A204.1 (cell line): Measurements from ENCODE around the gene PCSK5.
"Not testable (repeated sequence)": the region's sequence is repeated elsewhere in the genome, so short reads cannot be mapped to it uniquely, and the experiment has no call there.

Experiments
- FAIRE-seq: peaks from 2 replicates; lab custom pipeline; 2012; peaks lifted over from hg19 to GRCh38; lab: Jason Lieb, UNC

Gene PCSK5

DNA sequence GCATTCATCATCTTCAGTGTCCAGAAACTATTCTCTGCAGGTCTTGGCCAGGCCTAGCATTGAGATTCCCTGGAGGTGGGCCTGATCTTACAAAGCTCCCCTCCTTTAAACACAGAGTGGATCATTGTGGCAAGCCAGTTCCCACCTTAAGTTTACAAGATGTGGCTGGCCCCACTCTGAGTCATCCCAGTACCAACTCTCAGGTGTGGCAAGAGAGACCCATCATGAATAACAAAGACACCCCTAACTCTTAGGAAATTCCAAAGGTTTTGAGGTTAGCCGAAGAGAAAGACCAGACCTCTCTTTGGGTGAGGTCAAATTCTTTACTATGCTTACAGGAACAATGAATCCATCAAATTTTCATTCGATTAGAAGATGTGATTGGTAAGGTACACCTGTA is 425.6 kb downstream of the PCSK5 start:
- FAIRE-seq: no peak

DNA sequence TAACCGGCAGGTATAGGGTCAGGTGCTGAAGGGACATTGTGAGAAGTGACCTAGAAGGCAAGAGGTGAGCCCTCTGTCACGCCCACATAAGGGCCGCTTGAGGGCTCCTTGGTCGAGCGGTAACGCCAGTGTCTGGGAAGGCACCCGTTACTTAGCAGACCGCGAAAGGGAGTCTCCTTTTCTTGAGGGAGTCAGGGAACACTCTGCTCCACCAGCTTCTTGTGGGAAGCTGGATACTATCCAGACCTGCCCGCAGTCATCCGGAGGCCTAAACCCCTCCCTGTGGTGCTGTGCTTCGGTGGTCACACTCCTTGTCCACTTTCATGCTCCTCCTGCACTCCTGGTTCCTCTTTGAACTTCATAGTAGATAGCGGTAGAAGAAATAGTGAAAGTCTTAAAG is 429.0 kb downstream of the PCSK5 start:
- not testable (repeated sequence) for FAIRE-seq

DNA sequence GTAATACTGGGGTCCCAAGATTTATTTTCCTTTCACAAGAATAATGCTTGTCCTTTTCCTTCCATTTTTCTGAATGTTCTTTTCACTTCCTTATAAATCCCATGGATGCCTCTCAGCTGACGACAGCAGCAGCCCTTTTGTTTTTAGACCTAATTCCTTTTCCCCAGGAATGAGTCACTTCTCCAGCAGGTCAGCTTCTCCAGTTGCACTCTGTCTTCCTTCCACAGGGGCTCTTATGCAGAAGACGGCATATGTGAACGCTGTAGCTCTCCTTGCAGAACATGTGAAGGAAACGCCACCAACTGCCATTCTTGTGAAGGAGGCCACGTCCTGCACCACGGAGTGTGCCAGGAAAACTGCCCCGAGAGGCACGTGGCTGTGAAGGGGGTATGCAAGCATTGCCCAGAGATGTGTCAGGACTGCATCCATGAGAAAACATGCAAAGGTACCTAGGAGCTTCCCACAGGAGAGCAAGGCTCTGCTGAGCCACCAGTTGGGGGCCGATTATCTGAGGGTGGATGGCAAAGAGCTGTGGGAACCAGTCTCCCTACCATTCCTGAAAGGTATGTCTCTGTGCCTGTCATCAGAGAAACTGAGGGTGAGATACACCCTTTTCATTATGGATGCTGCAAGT is 430.8 kb downstream of the PCSK5 start:
- no peak for FAIRE-seq

DNA sequence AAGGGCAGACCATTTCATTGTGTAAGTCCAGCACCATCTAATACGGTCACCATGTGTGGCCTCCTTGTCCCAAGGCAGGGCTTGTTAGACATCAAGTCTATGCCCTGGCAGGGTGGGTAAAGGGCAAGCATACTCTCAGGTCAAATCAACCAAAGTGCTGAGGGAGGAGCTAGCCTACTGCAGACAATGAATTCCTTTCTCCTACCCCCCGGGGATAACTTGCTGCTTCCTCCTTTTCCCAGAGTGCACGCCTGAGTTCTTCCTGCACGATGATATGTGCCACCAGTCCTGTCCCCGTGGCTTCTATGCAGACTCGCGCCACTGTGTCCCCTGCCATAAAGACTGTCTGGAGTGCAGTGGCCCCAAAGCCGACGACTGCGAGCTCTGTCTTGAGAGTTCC is 432.3 kb downstream of the PCSK5 start:
- FAIRE-seq: no peak

DNA sequence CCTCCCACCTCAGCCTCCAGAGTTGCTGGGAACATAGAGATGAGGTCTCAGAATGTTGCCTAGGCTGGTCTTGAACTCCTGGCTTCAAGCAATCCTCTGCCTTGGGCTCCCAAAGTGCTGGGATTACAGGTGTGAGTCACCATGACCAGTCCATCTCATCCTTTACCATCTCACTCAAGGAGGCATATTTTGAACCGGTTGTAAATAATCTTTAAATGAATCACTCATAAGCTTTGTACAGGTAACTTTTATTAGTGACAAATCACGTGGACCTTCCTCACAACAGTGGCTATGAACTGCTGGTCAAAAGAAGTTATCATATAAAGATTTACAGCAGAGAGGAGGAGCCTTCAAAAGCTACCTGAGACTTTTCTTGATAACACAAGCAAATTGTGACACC is 433.0 kb downstream of the PCSK5 start:
- no peak for FAIRE-seq

DNA sequence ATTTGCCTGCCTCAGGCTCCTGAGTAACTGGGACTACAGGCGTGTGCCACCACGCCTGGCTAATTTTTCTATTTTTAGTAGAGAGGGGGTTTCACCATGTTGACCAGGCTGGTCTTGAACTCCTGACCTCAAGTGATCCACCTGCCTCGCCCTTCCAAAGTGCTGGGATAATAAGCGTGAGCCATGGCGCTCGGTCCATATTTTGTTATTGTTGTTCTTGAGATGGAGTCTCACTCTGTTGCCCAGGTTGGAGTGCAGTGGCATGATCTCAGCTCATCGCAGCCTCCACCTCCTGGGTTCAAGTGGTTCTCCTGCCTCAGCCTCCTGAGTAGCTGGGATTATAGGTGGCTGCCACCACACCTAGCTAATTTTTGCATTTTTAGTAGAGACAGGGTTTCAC is 433.6 kb downstream of the PCSK5 start:
- not testable (repeated sequence) for FAIRE-seq

DNA sequence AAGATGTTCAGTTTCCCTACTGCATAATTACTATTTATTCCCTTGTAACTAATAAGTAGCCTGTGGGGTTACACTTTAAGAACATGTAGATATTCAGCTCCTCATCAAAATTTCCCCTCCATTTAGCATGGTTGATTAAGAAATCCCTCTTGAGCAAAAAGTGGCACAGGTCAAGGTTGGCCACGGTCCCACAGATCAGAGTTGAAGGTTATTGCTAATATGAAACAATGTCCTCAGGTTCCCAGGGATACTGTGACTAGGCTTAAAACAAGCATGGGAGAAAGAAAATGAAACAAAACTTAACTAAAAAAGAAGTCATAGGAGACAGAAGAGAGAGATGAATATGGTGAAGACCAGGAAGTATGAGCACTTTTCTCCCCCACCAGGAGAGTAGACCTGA is 439.6 kb downstream of the PCSK5 start:
- no peak for FAIRE-seq

DNA sequence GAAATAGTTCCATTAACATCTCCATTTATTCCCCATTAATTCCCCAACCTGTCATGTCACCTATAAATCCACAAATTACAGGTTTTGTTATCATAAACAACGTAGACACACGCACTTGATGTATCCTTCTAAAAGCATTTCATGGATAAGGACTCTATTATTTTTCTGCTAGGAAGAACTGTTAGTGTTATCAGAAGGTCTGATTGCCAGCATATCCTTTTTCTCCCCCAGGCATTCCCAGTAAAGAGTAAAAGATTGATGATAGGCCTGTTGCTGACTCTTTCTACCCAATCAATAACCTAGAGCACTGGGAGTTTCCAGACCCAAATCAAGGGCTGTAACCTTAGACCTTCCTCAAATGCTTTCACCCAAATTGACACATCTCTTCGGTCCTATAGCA is 442.9 kb downstream of the PCSK5 start:
- no peak for FAIRE-seq

DNA sequence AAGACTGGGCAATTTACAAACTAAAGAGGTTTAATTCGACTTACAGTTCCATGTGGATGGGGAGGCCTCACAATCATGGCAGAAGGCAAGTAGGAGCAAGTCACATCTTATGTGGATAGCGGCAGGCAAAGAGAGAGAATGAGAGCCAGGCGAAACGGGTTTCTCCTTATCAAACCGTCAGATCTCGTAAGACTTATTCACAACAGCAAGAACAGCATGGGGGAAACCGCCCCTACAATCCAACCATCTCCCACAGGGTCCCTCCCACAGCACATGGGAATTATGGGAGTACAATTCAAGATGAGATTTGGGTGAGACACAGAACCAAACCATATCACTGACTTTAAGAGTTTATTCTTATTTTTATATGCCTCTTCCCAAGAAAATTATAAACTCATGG is 443.5 kb downstream of the PCSK5 start:
- no peak for FAIRE-seq

DNA sequence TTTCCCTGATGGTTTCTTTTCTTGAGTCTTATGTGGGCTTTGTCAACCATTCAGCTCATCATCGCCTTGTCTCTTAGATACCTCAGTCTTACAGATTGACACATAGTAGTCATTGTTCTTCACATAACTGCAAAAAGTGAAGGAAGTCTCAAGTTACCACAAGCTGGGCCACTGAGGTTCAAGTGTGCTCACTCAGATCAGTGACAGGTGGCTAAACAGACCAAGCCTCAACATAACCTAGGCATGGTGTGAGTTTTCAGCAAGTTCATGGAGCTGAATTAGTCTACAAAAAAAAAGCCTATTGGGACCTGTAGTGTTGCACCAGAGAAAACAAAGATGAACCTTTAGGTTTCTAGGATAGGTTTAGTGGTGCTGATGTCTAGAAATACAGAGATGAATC is 445.6 kb downstream of the PCSK5 start:
- no peak for FAIRE-seq

DNA sequence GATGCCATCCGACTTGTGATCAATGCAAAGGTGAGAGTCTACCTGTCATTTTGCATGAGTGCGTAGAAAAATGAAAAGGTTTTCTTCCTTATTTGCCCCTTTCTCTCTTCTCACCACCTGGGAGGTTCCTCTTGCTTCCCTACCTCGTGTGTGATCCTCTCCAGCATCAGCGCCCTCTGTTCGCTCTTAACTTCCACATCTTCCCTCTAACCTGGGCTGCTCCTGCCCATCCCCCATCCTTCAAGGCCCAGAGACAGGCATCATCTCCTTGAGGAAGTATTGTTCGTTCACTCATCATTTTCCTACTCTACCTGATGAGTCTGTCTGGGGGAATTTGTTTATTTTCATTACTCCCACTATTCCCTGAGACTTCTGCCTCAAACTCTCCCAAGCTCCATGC is 447.9 kb downstream of the PCSK5 start:
- no peak for FAIRE-seq

DNA sequence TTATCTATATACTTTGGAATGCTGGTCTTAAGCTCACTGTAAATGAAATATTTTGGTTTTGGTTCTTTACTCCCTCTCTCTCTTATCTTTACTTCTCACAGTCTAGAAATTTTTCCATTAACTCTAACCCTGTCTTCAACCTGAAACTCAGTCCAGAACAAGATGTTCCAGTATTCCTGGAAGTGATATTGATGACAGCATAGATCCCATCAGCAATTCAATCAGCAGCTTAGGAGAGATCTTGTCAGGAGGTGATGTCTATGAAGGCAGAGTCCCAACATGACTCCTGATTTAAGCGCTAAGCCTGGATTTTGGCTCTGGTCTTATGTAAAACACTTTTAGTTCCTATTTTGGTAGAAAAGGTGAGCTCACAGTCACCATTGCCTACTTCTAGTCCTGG is 451.1 kb downstream of the PCSK5 start:
- FAIRE-seq: no peak

DNA sequence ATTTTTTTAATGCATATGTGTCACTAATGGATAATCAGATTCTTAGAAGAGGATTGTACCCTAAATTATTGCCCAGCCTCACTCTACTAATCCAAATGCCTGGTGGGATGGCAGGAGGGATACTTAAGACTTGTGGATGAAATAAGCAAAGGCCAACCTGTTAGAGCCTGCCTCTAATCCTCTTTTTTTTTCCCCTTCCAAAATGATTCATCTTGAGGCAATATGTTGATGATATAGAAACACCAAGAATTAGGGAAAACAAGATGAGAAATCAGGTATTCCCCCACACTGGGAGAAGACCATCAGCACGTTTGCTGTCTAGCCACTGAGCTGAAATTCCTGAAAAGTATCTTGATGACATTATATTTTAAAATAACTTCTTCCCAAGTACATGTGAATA is 451.7 kb downstream of the PCSK5 start:
- no peak for FAIRE-seq

DNA sequence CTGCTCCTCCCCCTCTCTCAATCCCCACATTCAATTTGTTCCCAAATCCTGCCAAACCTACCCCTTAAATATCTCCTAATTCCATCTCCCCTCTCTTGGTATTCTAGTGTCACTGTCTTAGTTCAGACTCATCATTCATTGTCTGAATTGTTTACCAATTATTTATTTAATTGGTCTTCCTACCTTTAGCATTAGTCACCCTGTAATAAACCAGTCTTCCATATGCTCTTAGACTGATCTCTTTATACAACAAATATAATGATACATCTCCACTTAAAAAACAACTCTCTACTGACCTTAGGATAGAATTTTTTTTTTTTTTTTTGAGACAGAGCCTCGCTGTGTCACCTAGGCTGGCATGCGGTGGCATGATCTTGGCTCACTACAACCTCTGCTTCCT is 452.4 kb downstream of the PCSK5 start:
- FAIRE-seq: no peak

DNA sequence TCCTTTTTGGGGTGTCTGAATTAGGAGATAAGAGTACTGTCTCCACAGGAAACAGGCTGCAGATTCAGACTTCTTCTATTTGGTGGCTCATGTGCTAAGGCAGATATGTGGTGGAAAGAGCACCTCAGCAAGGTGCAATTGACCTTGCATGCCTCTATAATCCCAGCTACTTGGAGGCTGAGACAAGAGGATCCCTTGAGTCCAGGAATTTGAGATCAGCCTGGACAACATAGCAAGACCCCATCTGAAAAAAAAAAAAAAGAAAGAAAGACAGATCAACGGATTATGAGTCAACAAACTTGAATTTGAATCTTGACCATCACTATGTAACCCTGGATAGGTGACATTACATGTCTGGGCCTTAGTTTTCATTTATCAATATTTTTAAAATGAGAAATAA is 459.4 kb downstream of the PCSK5 start:
- FAIRE-seq: no peak

DNA sequence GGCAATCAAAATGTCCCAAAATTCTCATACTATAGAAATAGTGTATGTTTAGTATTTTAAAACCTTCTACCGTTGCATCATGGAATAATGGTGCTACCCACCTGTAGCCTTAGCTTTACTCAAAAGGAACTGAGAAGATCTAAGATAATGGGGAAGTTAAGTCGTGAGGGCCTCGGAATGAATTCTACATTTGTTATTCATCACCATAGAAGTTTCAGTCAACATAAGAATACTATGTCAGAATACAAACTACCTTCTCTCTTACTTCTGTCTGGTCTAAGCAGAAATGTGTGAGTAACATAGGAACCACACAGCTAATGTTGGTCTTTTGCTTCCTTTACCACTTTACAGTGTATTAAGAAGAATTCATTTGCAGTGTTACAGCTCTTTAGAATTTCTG is 460.5 kb downstream of the PCSK5 start:
- no peak for FAIRE-seq

DNA sequence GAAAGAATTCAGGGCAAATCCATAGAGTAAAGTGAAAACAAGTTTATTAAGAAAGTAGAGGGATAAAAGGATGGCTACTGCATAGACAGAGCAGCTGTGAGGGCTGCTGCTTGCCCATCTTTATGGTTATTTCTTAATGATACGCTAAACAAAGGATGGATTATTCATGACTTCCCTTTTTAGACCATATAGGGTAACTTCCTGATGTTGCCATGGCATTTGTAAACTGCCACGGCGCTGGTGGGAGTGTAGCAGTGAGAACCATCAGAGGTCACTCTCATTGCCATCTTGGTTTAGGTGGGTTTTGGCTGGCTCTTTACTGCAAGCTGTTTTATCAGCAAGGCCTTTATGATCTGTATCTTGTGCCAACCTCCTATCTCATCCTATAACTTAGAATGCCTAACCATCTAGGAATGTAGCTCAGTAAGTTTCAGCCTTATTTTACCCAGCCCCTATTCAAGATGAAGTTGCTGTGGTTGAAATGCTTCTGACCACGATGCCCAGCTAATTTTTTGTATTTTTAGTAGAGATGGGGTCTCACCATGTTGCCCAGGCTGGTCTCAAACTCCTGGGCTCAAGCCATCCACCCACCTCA is 461.6 kb downstream of the PCSK5 start:
- FAIRE-seq: no peak

DNA sequence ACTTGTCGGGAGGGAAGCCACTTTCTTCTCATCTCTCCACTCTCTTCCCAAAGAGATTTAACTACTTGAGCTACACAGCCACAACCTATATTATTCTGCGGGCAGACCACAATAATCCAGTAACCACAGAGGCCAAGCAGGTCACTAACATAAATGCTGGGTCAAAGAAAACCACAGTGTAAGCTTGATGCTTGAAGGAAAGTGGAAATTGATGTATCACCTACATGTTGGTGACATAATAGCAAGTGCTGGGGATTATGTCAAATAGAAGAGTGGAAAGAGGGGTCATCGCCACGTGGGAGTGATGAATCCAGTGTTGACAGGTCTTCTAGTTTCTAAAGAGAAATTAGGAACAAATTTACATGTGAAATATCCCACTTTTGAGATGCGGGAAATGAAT is 462.8 kb downstream of the PCSK5 start:
- FAIRE-seq: no peak

DNA sequence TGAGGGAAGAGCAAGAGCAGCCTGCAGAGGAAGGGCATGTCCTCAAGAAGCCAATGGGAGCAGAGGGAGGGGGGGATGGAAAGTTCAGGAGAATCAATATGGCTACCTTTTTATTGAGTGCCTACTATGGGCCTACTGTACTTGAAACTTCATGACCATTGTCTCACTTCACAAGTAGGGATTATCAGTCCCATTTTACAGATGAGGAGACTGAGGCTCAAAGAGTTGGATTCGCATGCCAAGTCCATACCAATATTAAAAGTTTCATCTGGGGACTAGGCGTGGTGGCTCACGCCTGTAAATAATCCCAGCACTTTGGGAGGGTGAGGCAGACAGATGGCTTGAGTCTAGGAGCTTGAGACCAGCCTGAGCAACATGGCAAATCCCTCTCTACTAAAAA is 463.7 kb downstream of the PCSK5 start:
- no peak for FAIRE-seq

DNA sequence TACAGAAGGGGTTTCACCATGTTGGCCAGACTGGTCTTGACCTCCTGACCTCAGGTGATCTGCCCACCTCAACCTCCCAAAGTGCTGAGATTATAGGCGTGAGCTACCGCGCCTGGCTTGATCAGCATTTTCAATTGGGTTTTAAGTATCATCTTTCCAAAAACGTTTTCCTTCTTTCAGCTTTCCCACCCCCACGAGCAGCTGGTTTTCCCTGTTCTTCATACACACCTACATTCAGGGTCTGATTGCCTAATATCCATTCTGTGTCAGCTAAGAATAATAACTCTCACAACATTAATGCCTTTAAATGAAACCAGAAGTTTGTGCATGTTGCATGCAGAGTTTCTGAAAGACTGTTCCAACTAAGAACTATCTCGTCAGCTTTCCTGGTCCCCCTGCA is 465.4 kb downstream of the PCSK5 start:
- no peak for FAIRE-seq

DNA sequence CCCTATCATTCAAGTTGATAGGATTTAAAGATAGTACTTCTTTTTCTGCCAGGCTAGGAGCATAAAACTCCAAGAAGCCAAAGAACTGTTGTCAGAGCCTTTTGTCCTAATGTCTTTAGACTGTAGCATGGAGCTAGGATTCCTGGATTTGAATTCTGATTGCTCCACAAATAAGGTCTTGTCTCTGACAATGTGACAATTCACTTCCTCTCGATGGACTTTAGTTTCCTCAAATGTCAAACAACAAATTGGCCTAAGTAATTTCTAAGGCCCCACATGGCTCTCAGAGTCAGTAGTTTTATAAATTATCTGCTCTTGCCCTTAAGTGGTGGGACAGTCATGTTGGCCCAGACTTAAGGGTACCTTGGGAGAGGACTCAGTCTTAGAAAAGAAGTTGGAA is 467.1 kb downstream of the PCSK5 start:
- FAIRE-seq: no peak

DNA sequence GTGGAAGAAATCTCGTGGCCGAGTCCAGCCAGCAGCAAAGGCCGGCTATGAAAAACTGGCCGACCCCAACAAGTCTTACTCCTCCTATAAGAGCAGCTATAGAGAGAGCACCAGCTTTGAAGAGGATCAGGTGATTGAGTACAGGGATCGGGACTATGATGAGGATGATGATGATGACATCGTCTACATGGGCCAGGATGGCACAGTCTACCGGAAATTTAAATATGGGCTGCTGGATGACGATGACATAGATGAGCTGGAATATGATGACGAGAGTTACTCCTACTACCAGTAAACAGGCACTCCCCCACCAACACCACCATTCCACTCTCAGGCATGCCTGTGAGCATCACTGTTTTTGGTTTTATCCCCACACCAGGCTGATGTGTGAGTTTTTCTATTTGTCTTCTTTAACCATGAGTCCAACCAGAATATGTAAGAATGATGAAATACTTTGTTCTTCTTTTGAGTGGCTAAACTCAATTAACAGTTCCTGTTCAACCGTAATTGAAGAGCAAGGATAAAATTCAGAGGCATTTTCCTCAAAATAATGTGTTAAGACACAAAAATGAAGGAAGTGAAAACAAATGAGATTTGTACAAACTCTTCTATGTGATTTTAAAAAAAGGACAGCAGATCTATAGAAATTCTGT is 468.3 kb downstream of the PCSK5 start:
- no peak for FAIRE-seq

DNA sequence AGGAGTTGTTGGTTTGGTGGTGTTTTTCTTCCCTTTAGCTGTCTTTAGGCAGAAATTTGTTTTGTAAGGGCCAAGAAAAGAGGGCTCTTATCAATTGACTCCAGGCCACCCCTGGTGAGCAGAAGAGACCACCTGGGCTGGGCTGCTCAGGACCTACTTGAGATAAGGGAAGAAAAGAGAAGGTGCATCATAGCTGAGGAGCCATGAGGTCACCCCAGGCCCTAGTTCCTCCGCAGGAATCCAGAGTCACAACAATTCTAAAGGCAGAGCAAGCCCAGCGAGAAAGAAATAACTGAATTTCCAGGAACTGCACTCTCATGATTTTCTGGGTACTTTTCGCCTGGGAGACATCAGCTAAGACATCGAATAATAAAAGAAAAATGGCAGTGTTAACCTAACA is 468.9 kb downstream of the PCSK5 start:
- FAIRE-seq: no peak

DNA sequence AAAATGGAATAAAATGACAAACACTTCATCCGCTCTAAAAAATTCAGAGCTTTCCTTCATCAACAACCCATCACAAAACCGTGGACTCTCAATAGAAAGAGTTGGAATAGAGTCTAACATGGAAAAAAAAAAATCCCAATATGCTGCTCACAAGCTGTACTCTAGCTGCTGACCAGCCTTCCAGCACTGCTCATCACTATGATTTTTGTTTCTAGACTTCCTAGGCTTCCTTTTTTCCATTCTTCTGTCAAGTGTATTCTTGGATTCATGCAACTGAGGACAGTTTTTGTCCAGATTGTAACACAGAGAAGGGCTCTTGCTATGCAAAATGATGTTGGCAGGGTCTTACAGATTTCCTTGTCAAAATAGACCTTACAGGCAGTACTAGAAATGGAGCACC is 469.3 kb downstream of the PCSK5 start:
- no peak for FAIRE-seq
